HG02938 (cell line): ENCODE results near the gene GPR180.

Source experiments
- ATAC-seq: cut with Tn5 transposase; IDR thresholded peaks from one replicate; pipeline ENCODE4 v1.9.1; 2021; ENCODE audit warnings: mild to moderate bottlenecking, moderate library complexity; ENCODE audit not compliant: unreplicated experiment

Gene GPR180

DNA sequence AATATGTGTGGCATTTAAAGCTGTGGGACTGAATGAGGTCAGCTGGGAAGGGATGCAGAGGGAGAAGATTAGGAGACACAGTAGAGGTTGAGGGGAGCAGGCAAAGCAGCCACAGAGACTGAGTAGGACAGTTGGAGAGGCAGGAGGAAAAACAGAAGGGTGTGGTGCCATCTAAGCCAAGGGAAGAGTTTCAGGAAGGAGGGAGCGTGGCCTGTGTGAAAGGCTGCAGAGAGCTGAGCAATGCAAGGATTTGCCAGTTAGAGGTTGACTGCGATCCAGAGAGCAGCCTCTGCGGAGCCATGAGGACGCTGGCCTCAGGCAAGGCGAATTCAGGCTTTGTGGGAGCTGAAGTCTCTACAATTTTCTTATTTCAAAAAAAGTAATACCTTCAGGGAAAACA lies 81.8 kb downstream of the GPR180 start:
- ATAC-seq, result no peak
